Body of pancreas (tissue), 4 donors: ENCODE measurements around the gene CELF3. TPM values are rescaled to one million over a fixed set of nuclear protein-coding genes. Genes with fewer than 3 reads are reported as not detected.

ENCODE experiments used
- ATAC-seq: fragments of 150-250 bp; one replicate; pipeline ENCODE4 v1.9.1; 2016
- DNase-seq, 4 donors: peaks; one replicate each; pipeline ENCODE4 v3.0.0-alpha.2; 2019
- H3K27ac ChIP-seq, 4 donors: fragments of 200-600 bp; sonication (generic); 1 replicate in 3 of 4; 2 replicates in 1 of 4; pipeline versions ENCODE4 v1.5.1 to v1.6.1; 2016 to 2019; ENCODE audit warnings: mild to moderate bottlenecking in 1 of 4, mixed read lengths in 1 of 4, moderate library complexity in 1 of 4
- H3K27me3 ChIP-seq, 2 donors: fragments of 200-600 bp; sonication (generic); one replicate each; pipeline ENCODE4 v1.6.0; 2016; ENCODE audit warnings: mild to moderate bottlenecking in 1 of 2
- H3K36me3 ChIP-seq, 2 donors: fragments of 200-600 bp; sonication (generic); replicated peaks in 1 of 2; 2 replicates each; pipeline ENCODE4 v1.5.1; 2016; ENCODE audit warnings: low read depth in 2 of 2; ENCODE audit not compliant: insufficient read depth in 1 of 2
- H3K4me1 ChIP-seq: fragments of 200-600 bp; sonication (generic); one replicate; pipeline ENCODE4 v1.6.0; 2016
- H3K4me3 ChIP-seq, 2 donors: fragments of 200-600 bp; sonication (generic); 1 replicate in 1 of 2; 2 replicates in 1 of 2; pipeline ENCODE4 v1.5.1; 2016 to 2019
- H3K9me3 ChIP-seq, 3 donors: fragments of 200-600 bp; sonication (generic); 1 replicate in 2 of 3; 2 replicates in 1 of 3; pipeline ENCODE4 v1.5.1; 2016
- POLR2A ChIP-seq, 3 donors: fragments of 450-650 bp; IDR thresholded peaks; one replicate each; pipeline ENCODE4 v1.6.1; 2016; ENCODE audit warnings: antibody characterized with exemption in 3 of 3, mild to moderate bottlenecking in 2 of 3
- WGBS, 2 donors: methylation state at CpG; one replicate each; pipeline ENCODE4 v1.1.5; 2017; 5-methylcytosine and 5-hydroxymethylcytosine counted together
- intact Hi-C: fragments of 100-400 bp; cut with DNase I; formaldehyde crosslinking; loops from one replicate; pipeline ENCODE4 v1.15.1; 2023
- total RNA-seq, 2 donors: library from RNA; depleted of rRNA; stranded (reverse); fragments of >200 nt; gene quantifications; one replicate each; pipeline ENCODE4 v1.1.0, GENCODE V29; 2016
- TF ChIP-seq, protein P1 (sequence below), 7 experiments: fragments of 450-650 bp in 4 of 7; fragments of 200-600 bp in 3 of 7; sonication (generic) in 3 of 7; IDR thresholded peaks; one replicate each; pipeline ENCODE4 v1.5.1; 2016 to 2019; ENCODE audit warnings: antibody characterized with exemption in 7 of 7

The CELF3 gene
- total RNA-seq, 2 donors from 2014 or later = 1.6 to 48.1 TPM

DNA sequence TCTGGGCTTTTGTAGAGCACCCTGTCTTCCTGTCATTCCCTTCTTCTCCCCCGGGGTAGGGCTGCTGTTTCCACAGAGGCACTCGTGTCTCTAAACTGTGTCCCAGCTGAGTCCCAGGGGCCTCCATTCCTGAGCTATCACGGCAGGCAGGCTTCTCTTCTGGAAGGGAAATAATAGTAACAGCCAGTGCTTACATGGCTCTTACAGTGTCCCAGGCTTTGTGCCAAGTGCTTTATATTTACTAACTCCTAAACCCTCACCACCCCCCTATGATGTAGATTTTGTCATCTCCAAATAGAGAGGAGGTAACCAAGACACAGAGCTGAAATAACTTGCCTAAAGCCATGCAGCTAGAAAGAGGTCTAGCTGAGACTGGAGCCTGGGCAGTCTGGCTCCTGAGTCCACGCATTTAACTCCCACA lies 1.4 kb upstream of the CELF3 start:
- DNase-seq = no peak
- no peaks in the 10 kb centered on the region for H3K9me3 ChIP-seq
- H3K27me3 ChIP-seq = peaks cover 0 to 11% of the 10 kb centered on the region in 2 donors
- H3K36me3 ChIP-seq = no peaks in the 10 kb centered on the region
- intact Hi-C loops = no loop called here
- TF ChIP-seq, protein P1, sequence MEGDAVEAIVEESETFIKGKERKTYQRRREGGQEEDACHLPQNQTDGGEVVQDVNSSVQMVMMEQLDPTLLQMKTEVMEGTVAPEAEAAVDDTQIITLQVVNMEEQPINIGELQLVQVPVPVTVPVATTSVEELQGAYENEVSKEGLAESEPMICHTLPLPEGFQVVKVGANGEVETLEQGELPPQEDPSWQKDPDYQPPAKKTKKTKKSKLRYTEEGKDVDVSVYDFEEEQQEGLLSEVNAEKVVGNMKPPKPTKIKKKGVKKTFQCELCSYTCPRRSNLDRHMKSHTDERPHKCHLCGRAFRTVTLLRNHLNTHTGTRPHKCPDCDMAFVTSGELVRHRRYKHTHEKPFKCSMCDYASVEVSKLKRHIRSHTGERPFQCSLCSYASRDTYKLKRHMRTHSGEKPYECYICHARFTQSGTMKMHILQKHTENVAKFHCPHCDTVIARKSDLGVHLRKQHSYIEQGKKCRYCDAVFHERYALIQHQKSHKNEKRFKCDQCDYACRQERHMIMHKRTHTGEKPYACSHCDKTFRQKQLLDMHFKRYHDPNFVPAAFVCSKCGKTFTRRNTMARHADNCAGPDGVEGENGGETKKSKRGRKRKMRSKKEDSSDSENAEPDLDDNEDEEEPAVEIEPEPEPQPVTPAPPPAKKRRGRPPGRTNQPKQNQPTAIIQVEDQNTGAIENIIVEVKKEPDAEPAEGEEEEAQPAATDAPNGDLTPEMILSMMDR (IDR thresholded peaks at IDR 0.05) = no peak
- no peak for TF ChIP-seq POLR2A (IDR thresholded peaks at IDR 0.05)
- ATAC-seq = no peak
- H3K4me1 ChIP-seq = peaks cover 26% of the 10 kb centered on the region
- no peak overlapping the region for H3K4me3 ChIP-seq
- no peak overlapping the region for H3K27ac ChIP-seq
- 39 to 41% methylated on average over 4 of the region's 4 CpGs for WGBS, 2 donors

DNA sequence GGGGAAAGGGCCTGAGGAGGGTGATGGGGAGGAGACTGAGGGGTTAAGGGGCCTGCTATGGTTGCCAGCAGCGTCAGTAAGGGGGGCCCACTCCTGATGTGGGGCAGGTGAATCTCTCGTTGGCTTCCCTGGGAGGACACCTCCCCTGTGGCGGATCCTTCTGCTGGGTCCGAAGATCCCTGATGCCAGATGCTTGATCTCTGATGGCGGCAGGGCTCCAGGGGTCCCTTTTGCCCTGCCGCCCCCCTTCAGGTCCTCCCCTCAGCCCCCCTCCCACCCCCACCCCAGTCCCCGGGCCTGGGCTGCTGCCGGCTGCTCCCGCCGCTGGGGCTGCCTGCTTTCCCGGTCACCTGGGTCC lies 219 bp downstream of the CELF3 start:
- TF ChIP-seq POLR2A (IDR thresholded peaks at IDR 0.05) = no peak
- TF ChIP-seq, protein P1 (IDR thresholded peaks at IDR 0.05) = no peak
- Histone ChIP-seq H3K4me3 (no peak overlapping the region), H3K36me3 (no peaks in the 10 kb centered on the region), H3K4me1 (peaks cover 22% of the 10 kb centered on the region), H3K27me3 (peaks cover 0 to 11% of the 10 kb centered on the region in 2 donors), H3K27ac (no peak overlapping the region), H3K9me3 (no peaks in the 10 kb centered on the region)
- intact Hi-C loops = no loop called here
- ATAC-seq (no peak), DNase-seq (no peak)
- WGBS, 2 donors = 6 to 16% methylated on average over 6 to 11 of the region's 11 CpGs

DNA sequence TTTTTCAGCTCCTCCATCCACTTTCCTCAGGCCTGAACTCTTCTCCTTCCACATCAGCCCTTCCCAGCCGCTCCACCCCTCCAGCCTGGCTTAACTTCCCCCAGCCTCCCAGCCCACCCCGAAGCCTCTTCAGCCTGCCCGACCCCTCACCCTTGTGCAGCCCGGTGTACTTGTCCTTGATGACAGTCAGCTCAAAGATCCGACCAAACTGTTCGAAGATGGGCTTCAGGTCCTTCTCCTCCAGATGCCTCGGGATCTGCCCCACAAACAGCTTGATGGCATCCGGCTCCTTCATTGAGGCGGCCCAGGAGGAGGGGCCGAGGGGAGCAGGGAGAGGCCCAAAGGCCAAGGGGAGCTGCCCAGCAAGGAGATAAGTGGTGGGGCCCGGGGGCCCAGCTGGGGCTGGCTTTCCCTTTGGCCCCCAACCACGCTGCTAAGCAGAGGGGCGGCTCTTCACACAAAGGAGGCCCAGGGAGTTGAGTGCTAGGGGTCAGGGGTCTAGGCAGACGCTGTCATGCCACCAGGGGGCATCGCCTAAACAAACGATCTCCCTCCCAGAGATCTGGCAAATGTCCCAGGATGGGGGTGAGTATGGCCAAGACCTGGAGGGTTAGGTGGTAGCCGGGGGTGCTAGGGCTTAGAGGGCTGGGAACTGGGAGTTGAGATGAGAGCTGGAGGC lies 738 bp downstream of the CELF3 start:
- DNase-seq (peak in 1 of 4 donors; percentile 21), ATAC-seq (no peak)
- TF ChIP-seq POLR2A (IDR thresholded peaks at IDR 0.05) = no peak
- TF ChIP-seq, protein P1 (IDR thresholded peaks at IDR 0.05) = no peak
- H3K9me3 ChIP-seq = no peaks in the 10 kb centered on the region
- no peaks in the 10 kb centered on the region for H3K36me3 ChIP-seq
- 43 to 63% methylated on average over 13 to 17 of the region's 17 CpGs for WGBS, 2 donors
- intact Hi-C loops = no loop called here
- H3K4me1 ChIP-seq = peaks cover 16% of the 10 kb centered on the region
- H3K27ac ChIP-seq = no peak overlapping the region
- H3K27me3 ChIP-seq = peaks cover 0 to 11% of the 10 kb centered on the region in 2 donors
- H3K4me3 ChIP-seq = no peak overlapping the region

DNA sequence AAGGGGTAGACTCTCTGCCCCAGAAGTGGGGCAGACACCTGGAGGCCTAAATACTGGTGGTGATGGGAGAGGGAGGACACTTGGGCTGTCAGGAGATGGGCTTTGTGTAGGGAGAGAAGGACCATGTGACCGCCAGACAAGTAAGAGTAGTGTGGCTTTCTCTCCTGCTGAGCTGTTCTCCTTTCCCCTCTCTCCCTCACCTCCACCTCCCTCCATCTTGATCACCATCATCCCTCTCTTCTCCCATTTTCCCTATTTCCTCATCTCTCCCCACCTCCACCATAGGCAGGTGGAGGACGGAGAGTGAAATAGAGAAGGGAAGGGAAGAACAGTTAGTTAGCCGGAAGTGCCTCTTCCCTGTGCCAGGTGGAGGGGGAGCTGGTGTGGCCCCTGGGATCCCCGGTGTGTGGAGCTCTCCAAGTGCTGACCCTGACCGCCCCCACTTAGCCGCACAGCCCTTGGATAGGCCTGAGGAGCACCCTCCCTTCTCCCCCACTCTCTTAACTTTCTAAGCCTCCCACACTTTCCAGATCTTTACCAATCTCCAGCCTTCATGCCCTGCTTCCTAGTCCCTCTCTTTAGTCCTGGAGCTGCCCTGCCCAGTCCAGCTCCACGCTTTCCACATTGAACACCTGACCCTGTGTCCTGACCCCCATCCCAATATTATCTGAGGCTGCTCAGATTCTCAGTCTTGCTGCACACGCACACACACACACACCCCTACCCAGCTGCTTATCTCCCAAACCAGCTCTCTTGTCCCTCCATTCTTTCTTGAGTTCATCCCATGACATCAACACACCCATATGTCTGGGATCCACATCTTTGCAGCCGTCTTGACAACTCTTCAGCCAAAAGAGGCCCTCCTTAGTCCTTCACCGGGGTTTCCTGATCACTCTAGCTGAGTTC lies 1.5 kb downstream of the CELF3 start:
- H3K27me3 ChIP-seq = peaks cover 0 to 11% of the 10 kb centered on the region in 2 donors
- intact Hi-C loops = no loop called here
- DNase-seq (no peak), ATAC-seq (no peak)
- no peak overlapping the region for H3K4me3 ChIP-seq
- 72 to 74% methylated on average over 10 of the region's 10 CpGs for WGBS, 2 donors
- H3K36me3 ChIP-seq = no peaks in the 10 kb centered on the region
- H3K27ac ChIP-seq = no peak overlapping the region
- TF ChIP-seq, protein P1 (IDR thresholded peaks at IDR 0.05) = no peak
- H3K9me3 ChIP-seq = no peaks in the 10 kb centered on the region
- peaks cover 8% of the 10 kb centered on the region for H3K4me1 ChIP-seq
